SK-N-SH treated with all-trans-retinoic acid at 6 μM for 48 hours (cell line): ENCODE measurements around the gene CTSE.

Experiments used
- ARNTL ChIP-seq: fragments of 450-650 bp; formaldehyde crosslinking; IDR thresholded peaks from 2 replicates; pipeline ENCODE4 v1.5.0; 2020; ENCODE audit warnings: low read depth, mild to moderate bottlenecking, moderate library complexity, borderline replicate concordance
- BACH2 ChIP-seq: fragments of 250-450 bp; sonication (Bioruptor Pico); IDR thresholded peaks from 2 replicates; pipeline ENCODE4 v1.9.0; 2021; ENCODE audit warnings: mild to moderate bottlenecking, borderline replicate concordance
- CSDC2 ChIP-seq: fragments of 250-450 bp; sonication (Bioruptor Pico); IDR thresholded peaks from 2 replicates; pipeline ENCODE4 v1.5.0; 2020; ENCODE audit warnings: mild to moderate bottlenecking, moderate library complexity
- GLIS3 ChIP-seq: fragments of 250-450 bp; sonication (Bioruptor Pico); IDR thresholded peaks from 2 replicates; pipeline ENCODE4 v1.5.0; 2020; ENCODE audit warnings: mild to moderate bottlenecking, moderate library complexity
- PATZ1 ChIP-seq: fragments of 250-450 bp; sonication (Bioruptor Pico); IDR thresholded peaks from 2 replicates; pipeline ENCODE4 v1.8.0; 2020; ENCODE audit warnings: mild to moderate bottlenecking, moderate library complexity, borderline replicate concordance
- POU6F1 ChIP-seq: fragments of 250-450 bp; sonication (Bioruptor Pico); IDR thresholded peaks from 2 replicates; pipeline ENCODE4 v1.8.0; 2021; ENCODE audit warnings: low read depth, mild to moderate bottlenecking, moderate library complexity, borderline replicate concordance
- PPARA ChIP-seq: fragments of 250-450 bp; sonication (Bioruptor Pico); IDR thresholded peaks from 2 replicates; pipeline ENCODE4 v1.5.0; 2020; ENCODE audit warnings: mild to moderate bottlenecking, borderline replicate concordance
- RARB ChIP-seq: fragments of 250-450 bp; sonication (Bioruptor Pico); IDR thresholded peaks from 2 replicates; pipeline ENCODE4 v1.8.0; 2021; ENCODE audit warnings: mild to moderate bottlenecking, moderate library complexity
- SNAI2 ChIP-seq: fragments of 250-450 bp; sonication (Bioruptor Pico); IDR thresholded peaks from 2 replicates; pipeline ENCODE4 v1.5.0; 2020; ENCODE audit warnings: mild to moderate bottlenecking, moderate library complexity
- TOX ChIP-seq: fragments of 250-450 bp; sonication (Bioruptor Pico); IDR thresholded peaks from 2 replicates; pipeline ENCODE4 v1.8.0; 2021; ENCODE audit warnings: mild to moderate bottlenecking, moderate library complexity, borderline replicate concordance
- TSHZ2 ChIP-seq: fragments of 250-450 bp; sonication (Bioruptor Pico); IDR thresholded peaks from 2 replicates; pipeline ENCODE4 v1.5.0; 2020; ENCODE audit warnings: mild to moderate bottlenecking, moderate library complexity
- TF ChIP-seq, protein P1 (sequence below): fragments of 250-450 bp; sonication (Bioruptor Pico); IDR thresholded peaks from 2 replicates; pipeline ENCODE4 v1.5.1; 2021; ENCODE audit warnings: mild to moderate bottlenecking, moderate library complexity

GRCh38 chr1:205970486-205970885 is 53.2 kb downstream of the CTSE start:
- TF ChIP-seq PATZ1 (no peak), RARB (CRISPR knock-in tag) (no peak), PPARA (no peak), POU6F1 (CRISPR knock-in tag) (no peak), TSHZ2 (CRISPR knock-in tag) (no peak), ARNTL (CRISPR knock-in tag) (no peak), TOX (CRISPR knock-in tag) (no peak), GLIS3 (no peak), BACH2 (CRISPR knock-in tag) (no peak), SNAI2 (no peak), CSDC2 (CRISPR knock-in tag) (no peak)
- TF ChIP-seq, protein P1, sequence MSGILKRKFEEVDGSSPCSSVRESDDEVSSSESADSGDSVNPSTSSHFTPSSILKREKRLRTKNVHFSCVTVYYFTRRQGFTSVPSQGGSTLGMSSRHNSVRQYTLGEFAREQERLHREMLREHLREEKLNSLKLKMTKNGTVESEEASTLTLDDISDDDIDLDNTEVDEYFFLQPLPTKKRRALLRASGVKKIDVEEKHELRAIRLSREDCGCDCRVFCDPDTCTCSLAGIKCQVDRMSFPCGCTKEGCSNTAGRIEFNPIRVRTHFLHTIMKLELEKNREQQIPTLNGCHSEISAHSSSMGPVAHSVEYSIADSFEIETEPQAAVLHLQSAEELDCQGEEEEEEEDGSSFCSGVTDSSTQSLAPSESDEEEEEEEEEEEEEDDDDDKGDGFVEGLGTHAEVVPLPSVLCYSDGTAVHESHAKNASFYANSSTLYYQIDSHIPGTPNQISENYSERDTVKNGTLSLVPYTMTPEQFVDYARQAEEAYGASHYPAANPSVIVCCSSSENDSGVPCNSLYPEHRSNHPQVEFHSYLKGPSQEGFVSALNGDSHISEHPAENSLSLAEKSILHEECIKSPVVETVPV, result no peak
